Measurements from ENCODE around the gene ARL5A.
A peak's percentile ranks its signal among the peaks of the same experiment; 100 is the strongest.
"Not testable (repeated sequence)": the region's sequence is repeated elsewhere in the genome, so short reads cannot be mapped to it uniquely, and the experiment has no call there.

The ARL5A gene, protein sequence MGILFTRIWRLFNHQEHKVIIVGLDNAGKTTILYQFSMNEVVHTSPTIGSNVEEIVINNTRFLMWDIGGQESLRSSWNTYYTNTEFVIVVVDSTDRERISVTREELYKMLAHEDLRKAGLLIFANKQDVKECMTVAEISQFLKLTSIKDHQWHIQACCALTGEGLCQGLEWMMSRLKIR

DNA sequence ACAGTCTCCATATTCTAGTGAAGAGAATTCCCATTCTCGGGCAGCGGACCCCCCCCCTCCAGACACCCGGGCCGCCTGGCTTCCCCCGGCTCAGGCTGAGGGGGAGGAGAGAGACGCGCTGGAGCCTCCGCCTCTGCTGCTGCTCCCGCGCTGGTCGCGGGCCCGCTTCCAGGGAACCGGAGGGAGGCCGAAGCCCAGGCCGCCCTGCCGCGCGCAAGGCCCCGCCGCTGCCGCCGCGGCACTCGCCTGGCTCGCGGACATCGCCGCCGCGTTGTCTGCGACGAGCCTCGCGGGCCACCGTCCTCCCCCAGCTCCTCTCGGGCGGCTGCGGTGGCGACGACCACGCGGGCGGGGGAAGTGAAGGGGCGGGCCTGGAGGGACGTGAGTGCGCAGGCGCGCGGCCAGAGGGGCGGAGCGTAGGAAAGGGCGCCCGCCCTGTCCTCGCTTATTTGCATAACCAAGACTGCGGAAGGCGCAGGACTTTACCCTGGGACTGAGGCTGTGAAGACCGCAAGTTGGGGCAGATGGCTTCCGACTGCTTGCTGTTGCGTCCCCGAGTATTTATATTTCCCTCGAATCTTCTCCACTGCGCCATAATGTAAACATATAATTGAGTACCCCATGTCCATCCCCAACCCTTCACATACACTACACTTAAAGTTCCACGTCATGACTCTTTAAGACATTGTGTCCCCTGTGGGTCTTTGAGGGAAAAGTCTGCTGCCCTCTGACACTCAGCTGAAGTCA is at the start of gene ARL5A:
ARL5A (minus strand) TSS at position 279 of the 747 bp plus-strand sequence; CDS start at position 34, 245 bp downstream.
- DNase-seq (ENCODE audit: low read depth, low spot score) = peak; percentile 82

DNA sequence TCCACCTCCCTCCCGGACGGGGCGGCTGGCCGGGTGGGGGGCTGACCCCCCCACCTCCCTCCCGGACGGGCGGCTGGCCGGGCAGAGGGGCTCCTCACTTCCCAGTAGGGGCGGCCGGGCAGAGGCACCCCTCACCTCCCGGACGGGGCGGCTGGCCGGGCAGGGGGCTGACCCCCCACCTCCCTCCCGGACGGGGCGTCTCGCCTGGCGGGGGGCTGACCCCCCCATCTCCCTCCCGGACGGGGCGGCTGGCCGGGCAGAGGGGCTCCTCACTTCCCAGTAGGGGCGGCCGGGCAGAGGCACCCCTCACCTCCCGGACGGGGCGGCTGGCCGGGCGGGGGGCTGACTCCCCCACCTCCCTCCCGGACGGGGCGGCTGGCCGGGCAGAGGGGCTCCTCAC is 47.4 kb upstream of the ARL5A start:
- not testable (repeated sequence) for DNase-seq (ENCODE audit: low read depth, low spot score)

DNA sequence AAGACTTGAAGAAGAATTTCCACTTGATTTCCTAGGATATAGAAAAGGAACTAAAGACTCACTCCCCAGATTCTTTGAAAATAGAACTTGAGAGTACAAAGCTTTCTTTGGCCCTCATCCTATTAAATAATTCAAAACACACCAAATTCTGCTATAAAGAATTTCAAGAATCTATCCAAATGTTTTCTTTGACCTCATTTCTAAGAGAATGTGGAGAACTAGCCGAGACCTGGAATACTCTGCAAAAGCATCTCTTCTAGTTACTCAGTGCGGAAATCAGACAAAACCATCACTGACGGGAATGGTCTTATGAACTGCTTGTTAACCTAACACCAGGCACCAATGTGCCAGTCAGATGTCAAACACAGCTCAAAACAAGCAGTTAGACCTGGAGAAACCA is 44.2 kb upstream of the ARL5A start:
- no peak for DNase-seq (ENCODE audit: low read depth, low spot score)

DNA sequence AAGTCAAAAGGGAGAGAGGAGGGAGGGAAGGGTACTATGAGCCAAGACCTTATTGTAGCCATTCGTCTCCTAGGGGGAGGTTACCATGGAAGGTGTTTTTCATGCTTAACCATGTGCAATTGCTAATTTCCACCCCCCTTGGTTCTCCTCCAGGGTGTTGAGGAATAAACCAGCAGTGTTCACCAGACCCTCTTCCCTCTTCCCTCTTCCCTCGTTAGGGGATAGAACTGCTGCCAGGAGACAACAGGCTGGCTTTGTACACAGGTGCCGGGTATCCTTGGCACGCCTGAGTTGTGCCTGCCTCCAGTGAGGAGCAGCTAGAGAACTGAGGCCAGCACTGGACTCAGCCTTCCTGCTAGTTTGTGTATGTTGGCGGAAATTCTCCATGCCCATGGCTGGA is 41.1 kb upstream of the ARL5A start:
- no peak for DNase-seq (ENCODE audit: low read depth, low spot score)

DNA sequence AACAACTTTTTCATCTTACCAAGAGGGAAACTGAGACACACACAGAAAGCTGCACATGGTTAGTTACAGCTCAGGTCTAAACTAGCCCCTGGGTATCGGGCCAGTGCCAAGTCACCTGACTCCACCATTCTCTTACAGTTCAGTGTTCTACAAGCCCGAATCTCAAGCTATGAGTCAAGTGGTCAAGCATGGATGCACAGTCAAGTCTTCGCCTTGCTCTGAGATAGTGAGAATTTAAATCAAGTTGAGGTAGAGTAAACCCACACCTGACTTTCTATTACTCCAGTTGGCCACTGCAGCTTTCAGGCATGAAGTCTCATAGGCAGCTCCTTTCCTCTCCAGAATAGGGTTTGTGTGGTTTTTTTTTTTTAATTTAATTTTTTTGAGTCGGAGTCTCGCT is 34.5 kb upstream of the ARL5A start:
- no peak for DNase-seq (ENCODE audit: low read depth, low spot score)

DNA sequence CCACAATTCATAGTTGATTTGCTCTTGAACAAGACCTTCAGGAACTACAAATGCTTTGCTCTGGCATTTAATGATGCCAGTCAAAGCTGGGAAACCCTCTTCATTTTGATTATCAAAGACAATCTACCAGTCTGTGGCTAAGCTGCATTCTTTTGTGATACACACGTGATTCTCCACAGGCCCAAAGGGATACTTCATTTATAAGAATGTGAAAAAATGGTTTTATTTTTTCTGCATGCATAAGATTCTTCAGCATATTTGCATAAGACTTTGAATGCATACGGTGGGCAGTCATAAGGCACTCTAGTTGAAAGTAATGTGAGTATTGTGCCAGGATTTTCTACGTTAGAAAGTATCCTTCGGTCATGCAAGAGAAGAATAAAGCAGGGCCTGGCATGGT is 33.0 kb upstream of the ARL5A start:
- no peak for DNase-seq (ENCODE audit: low read depth, low spot score)

DNA sequence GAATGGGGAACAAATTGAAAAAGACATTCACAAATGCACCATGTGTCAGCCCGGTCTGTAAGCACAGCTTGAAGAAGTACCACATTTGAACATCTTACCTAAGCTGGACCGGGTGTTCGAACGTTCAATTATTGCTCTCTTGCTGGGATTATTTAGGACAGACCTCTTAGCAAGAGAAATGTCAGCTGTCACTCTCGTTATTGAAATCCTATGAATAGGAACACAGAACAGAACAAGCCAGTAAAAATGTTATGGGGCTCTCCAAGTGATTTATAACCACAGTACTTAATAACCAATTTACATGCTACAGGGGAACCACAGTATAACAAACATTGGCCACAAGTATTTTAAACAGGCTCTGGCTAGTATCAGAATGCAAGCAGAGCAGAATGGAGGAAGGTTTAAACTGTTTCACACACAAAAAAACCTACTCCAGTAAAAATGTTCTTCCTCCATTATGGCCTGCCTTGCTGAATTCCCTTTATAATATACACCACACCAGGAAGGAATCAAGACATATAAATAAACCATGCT is 32.5 kb upstream of the ARL5A start:
- no peak for DNase-seq (ENCODE audit: low read depth, low spot score)

DNA sequence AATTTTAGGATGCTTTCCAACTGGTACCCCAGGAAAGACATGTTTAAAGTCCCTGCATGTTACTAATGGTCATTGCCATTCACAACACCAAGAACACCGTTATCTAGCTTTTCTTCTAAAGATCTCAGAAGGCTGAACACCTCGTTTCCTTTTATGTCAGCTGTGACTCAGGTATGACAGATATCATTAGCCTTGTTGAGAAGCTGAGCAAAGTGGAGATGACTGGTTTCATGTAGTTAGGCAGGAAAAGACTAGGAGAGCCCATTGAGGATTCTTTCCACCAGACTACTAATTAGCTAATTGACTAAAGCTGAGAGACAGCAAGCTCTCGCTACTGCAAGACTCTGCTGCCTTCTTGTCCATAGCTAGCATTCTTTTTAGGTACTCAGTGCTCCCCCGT is 32.0 kb upstream of the ARL5A start:
- DNase-seq (ENCODE audit: low read depth, low spot score) = no peak

DNA sequence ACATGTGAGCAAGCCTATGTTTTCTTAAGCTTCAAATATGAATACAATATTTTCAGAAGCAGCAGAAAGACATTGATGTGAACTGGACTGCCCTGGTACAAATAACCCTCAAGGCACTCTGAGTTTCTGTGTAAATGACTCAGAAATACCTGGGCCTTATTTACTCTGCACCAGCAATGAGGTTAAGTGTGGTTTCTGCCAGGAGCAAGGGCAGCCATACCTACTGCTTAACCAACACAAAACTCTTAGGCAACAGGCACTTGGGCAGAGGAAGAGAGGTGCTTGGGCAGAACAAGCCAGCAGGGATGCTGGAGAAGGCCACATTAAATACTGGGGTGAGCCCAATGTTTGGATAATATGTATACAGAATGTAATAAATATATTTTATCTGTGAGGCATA is 29.4 kb upstream of the ARL5A start:
- DNase-seq (ENCODE audit: low read depth, low spot score) = no peak

DNA sequence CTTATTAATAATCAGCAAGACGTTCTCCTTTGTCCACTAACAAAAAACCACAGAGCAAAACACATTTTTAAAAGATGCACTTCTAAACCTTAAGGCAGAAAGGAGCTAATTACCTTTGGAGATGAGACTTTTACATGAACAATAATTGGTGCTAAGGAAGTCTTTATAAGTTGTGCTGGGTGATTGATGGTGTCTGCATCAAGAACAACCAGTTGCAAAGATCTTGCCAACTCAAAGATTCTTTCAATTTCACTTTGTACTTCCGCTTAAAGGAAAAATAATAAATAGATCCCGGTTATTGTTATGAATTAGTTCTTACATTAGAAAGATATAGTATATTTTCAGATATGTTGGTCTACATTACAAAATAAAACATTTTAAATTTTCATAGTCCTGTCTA is 26.9 kb upstream of the ARL5A start:
- DNase-seq (ENCODE audit: low read depth, low spot score) = no peak

DNA sequence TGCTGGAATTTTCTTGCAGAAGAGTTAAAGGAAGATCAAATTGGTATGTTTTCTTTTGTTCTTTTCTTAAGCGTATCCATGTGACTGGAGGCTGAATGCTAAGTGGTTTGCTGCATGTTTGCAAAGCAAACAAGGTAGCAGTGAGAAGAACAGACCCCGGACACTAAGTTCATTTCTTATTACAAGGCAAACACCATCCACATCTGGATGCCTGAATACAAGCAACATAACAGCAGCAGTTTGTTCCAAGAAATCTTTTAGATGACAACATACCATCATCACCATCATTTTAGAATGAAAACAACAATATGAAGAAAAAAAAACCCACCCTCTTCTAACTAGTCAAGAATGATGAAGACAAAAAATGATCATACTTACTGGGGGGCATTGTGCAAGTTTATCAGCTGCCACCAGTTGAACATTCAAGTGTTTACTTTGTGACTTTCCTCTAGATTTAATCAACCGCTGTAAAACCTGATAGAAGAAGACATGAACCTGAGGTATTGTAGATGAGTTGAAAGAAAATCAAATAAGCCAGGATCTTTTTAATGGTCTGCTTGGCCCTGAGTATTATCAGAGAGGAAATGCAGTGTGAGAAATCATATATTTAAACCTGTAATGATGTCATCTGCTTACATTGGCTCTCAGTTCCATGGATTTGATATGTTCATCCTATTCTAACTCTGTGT is 25.0 kb upstream of the ARL5A start:
- DNase-seq (ENCODE audit: low read depth, low spot score) = no peak

DNA sequence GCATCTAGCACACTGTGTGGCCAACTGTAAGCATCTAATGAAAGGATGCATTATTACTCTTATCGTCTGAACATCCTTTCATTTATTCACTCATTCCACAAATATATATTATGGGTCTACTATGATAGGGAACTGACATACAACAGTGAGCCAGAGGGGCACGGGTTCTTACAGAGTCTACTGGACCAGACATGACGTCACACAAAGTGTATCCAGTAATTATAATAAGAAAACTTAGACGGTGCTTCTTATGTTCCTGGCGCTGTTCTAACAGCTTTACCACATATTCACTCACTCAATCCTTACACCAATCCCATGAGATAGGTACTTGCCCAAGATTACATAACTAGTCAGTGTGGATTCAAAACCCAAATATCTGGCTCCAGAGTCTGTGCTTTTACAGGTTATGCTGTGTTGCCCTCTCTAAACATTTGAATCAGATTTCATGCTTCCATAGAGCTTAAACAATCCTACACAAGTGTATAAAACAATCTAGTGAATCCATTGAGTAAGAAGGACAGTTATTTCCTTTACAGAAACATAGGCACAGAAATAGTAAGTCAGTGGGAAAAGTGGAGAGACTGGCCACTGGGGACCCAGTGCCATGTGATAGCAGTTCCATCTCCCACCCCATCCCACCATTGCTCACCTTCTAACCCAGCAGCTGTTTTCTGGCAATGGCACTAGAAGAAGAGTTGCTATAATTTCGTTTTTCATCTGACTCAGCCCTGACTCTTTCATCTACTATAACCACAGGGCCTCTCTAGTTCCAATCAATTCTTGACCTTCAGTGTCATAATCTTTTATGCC is 24.2 kb upstream of the ARL5A start:
- no peak for DNase-seq (ENCODE audit: low read depth, low spot score)

DNA sequence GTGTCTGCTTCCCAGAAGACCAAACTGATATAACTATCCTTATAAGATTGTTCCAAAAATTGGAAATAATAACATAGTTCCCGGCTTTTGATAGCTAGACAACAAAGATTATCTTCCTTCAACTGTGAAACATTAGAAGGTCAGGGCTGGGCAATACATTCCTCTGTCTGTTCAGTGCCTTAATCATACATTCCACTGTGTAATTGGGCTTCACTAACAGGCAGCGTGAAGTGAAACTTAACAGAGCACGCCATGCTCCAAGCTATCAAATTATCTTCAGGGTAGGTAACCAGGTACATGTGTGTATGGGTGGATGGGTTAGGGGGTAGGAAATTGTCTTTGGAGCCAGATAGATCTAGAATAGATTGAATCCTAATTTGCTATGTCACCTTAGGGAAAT is 23.5 kb upstream of the ARL5A start:
- DNase-seq (ENCODE audit: low read depth, low spot score) = no peak

DNA sequence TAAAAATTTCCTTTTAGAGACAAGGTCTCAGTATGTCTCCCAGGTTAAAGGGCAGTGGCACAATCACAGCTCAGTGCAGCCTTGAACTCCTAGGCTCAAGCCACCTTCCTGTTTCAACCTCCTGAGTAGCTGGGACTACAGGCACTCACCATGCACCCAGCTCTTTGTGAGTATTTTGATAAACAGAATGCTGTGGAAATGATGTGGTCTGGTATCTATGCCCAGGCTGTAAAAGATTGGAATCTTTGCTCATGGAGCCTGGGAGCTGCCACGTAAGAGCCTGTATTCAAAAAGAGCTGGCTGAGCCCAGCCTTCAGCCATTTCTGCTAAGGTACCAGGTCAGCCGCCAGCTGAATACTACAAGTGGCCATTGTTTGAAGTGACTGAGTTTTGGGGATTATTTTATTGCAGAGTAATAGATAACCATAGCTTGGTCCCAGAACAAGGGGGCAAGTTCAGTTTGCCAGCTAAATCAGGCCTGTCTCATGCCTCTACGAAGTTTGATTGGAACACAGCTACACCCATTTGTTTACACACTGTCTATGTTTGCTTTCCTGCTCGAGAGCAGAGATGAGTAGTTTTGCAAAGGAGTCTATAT is 21.3 kb upstream of the ARL5A start:
- DNase-seq (ENCODE audit: low read depth, low spot score) = no peak

DNA sequence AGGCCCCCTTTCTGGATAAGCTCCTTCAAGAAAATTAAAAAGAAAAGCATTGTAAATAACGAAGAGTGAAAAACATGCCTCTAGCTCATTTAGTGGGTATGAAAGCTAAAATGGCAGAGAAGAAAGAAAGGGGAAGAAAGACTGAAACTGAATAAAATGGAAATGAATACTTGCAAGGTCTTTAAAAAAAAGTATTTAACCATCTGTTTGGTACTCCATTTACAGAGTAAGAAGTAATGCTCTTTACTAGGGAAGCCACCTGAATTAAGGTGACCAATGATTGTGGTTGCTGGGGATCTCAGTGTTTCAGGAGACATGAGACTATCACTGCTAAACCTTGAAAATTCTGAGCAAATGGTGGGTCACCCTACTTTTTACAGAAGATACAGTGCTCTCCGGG is 17.7 kb upstream of the ARL5A start:
- no peak for DNase-seq (ENCODE audit: low read depth, low spot score)

DNA sequence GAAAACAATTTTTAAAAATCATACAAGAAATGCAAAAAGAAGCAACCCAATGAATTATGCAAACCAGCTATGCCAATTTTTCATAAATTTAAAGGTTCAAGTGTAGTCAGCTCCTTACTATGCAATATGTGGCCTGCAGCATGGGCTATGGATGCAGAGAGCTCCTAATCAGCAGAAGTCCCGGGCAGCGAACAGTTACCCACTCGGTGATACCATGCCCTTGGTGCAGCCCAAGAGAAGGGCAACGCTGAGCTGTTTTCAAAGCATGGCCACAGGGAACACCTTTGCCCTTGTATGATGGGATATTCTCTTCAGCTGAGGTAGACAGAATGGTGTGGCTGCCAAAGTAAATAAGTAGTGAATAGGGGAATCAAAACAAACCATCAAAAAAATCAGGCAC is 17.3 kb upstream of the ARL5A start:
- no peak for DNase-seq (ENCODE audit: low read depth, low spot score)

DNA sequence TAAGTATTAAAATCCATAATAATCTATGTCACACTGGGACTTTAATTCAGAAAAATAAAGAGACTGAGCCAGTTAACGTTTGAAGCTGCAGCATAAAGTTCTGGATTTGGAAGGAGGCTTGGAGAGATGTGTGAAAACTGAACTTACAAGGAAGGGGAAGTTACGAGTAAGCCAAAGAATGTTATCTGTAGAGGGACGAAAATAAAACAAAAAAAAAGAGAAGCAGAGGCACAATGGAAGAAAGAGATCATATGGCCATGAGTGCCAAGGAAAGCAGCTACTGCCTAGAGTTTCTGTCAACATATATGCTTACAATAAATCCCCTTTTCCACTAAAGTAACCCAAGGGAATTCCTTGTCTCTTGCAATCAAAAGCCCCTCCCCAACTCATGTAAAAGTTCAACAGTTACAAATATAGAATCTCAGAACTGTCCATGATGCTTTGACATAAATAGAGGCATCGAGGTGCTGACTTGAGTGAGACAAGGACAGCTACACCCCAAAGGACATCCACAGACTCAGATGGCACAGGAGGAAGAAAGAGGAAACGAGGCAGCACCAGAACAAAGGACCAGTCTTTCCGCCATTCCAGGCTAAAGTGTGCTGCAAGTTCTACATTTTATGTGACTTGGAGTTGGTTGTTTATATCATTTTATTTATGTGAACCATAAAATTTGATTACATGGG is 16.1 kb upstream of the ARL5A start:
- no peak for DNase-seq (ENCODE audit: low read depth, low spot score)

DNA sequence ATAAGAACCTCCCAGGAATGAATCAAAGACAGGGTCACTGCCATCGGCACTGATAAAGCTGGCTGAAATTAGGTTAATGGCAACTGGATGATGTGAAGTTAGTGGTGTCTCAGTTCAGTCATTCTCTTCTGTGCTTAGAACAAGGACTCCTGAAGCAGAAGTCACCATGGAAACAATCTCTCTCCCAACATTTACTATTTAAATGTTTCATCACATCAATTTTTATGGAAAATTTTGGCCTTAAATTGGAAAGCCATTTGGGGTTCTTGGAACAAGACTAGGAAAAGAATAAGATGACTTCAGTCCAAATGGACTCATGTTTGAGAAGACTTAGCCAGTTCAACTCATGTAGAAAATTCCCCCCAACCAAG is 15.5 kb upstream of the ARL5A start:
- no peak for DNase-seq (ENCODE audit: low read depth, low spot score)

DNA sequence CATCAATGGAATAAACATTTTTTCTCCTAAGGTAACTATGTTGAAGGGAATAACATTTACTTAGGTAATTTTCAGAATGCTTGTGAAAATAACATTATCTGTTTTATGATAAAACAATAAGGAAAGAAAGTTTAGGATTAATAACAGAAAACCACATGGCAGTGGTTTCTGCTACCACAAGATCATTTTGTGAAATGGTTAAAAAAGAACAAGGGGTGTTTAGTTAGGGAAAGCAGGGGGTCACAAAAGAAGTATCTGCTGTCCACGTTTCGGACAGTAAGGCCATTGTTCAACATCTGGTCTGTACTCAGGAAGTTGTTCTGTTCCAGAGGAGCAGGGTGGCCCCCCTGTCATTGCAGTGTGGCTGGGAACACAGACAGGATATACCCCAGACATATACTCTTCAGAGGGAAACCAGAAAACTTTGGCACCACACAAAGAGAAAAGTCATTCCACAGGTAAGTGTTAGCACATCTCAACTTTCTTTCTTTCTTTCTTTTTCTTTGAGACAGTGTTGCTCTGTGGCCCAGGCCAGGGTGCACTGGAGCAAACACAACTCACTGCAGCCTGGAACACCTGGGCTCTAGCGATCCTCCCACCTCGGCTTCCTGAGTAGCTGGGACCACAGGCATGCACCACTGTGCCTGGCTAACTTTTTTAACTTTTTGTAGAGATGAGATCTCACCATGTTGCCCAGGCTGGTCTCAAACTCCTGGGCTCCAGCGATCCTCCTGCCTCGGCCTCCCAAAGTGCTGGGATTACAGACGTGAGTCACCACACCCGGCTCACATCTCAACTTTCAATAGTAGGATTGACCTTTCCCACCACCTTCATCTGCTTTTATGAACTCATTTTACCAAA is 14.8 kb upstream of the ARL5A start:
- no peak for DNase-seq (ENCODE audit: low read depth, low spot score)

DNA sequence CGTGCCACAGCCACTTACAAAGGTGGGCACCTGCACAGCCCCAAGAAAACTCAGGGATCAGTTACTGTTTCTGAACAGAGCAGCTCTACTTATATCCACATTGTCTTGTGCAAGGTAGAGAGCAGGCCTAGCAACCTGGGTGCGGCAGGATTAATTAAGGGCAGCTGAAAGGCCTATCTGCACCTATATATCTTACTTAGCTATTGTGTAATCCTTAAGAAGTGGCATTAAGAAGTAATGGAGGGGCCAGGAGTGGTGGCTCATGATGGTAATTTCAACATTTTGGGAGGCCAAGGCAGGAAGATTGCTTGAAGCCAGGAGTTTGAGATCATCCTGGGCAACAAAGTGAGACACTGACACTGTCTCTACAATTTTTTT is 12.8 kb upstream of the ARL5A start:
- no peak for DNase-seq (ENCODE audit: low read depth, low spot score)

Data from activated naive CD8-positive, alpha-beta T cell treated with anti-CD3 and anti-CD28 coated beads, Interleukin-2, amount 50 U/mL, for 16 hours (primary cell).